ENCODE data around the gene MZB1. TPM values are rescaled to one million over a fixed set of nuclear protein-coding genes. Genes with fewer than 3 reads are reported as not detected.

Gene MZB1
- total and polyA plus RNA-seq, 2 of the 13 experiments (the other 11 are each of a cell fraction or from before 2014, with no cell fraction given) = 0.31 to 0.40 TPM

GRCh38 chr5:139392324-139392677, 2.6 kb upstream of the MZB1 start (continued):
- TF ChIP-seq ZNF879 (CRISPR knock-in tag; IDR thresholded peaks at IDR 0.05) (no peak), POLR2A (IDR thresholded peaks at IDR 0.05; ENCODE audit: insufficient read depth in 1 of 2, low read depth in 2 of 2, low read length in 2 of 2) (no peak), IRF9 (CRISPR knock-in tag; IDR thresholded peaks at IDR 0.05; ENCODE audit: borderline replicate concordance) (no peak), ZNF280B (CRISPR knock-in tag; IDR thresholded peaks at IDR 0.05; ENCODE audit: borderline replicate concordance) (no peak), ZNF629 (CRISPR knock-in tag; conservative IDR thresholded peaks at IDR 0.05) (no peak)

GRCh38 chr5:139391570-139392323, 2.0 kb upstream of the MZB1 start:
- in situ Hi-C loops (cut with HindIII; ENCODE audit: extremely low pct_ligation_motif_present, low pct_unique_long_range_greater_than_20kb) (no loop called here), intact Hi-C loops (cut with micrococcal nuclease; ENCODE audit: unreplicated experiment) (no loop called here)
- no peak overlapping the region for H3K27ac ChIP-seq (ENCODE audit: extremely low read length, insufficient read depth, low read length)
- CTCF ChIA-PET (ENCODE audit: low intra/inter-chr PET ratio, low total read pairs) = no interaction called here
- POLR2A ChIA-PET = interaction anchor here (1.4 kb wide), 1 partner anchor 12 kb away, joined by 3 read pairs; the partner anchor contains the start of gene SPATA24
- FAIRE-seq = no peak
- H3K79me2 ChIP-seq (ENCODE audit: insufficient read depth, low read length) = no peaks in the 10 kb centered on the region
- no peak overlapping the region for H3K9ac ChIP-seq (ENCODE audit: insufficient read depth, low read depth, low read length)
- H3K27me3 ChIP-seq (ENCODE audit: control insufficient read depth in 1 of 2, insufficient read depth in 2 of 2, low read length in 2 of 2) = no peaks in the 10 kb centered on the region
- TF ChIP-seq SETDB1 (CRISPR knock-in tag; IDR thresholded peaks at IDR 0.05; ENCODE audit: borderline replicate concordance) (no peak), ZNF44 (CRISPR knock-in tag; IDR thresholded peaks at IDR 0.05) (no peak), ZNF451 (CRISPR knock-in tag; IDR thresholded peaks at IDR 0.05) (no peak), RBM39 (IDR thresholded peaks at IDR 0.05; ENCODE audit: low read depth, low read length, poor library complexity, severe bottlenecking) (no peak)
- H3K4me2 ChIP-seq (ENCODE audit: low read depth, low read length) = no peak overlapping the region
- ATAC-seq = no peak
- H3K9me3 ChIP-seq (ENCODE audit: low read length) = no peaks in the 10 kb centered on the region
- BruUV-seq (replicated peaks) = no TSS peak
- 93% methylated on average over 32 of the region's 33 CpGs for WGBS (ENCODE audit: low lambda C conversion rate)
- DNase-seq (ENCODE audit: low spot score) = no peak
- H4K20me1 ChIP-seq (ENCODE audit: insufficient read depth, low read length) = no peaks in the 10 kb centered on the region
- no peak overlapping the region for H2AFZ ChIP-seq (ENCODE audit: low read length)
- peaks cover 54% of the 10 kb centered on the region for H3K4me1 ChIP-seq (ENCODE audit: insufficient read depth, low read length)
- H3K4me3 ChIP-seq (replicated peaks in 1 of 3; ENCODE audit: insufficient read depth in 1 of 3, low read depth in 2 of 3, low read length in 3 of 3) = no peak overlapping the region
- H3K36me3 ChIP-seq (replicated peaks in 1 of 2; ENCODE audit: control insufficient read depth in 1 of 2, insufficient read depth in 2 of 2, low read length in 2 of 2) = no peaks in the 10 kb centered on the region
